GM19239 (cell line): Measurements from ENCODE around the gene F5.
"Not testable (repeated sequence)": the region's sequence is repeated elsewhere in the genome, so short reads cannot be mapped to it uniquely, and the experiment has no call there.

Source experiments
- DNase-seq: peaks from one replicate; pipeline ENCODE4 v3.0.0; 2011; ENCODE audit warnings: low spot score; ENCODE audit not compliant: insufficient read length
- FAIRE-seq: peaks from 2 replicates; lab custom pipeline; 2011; peaks lifted over from hg19 to GRCh38; lab: Jason Lieb, UNC

The F5 gene

DNA sequence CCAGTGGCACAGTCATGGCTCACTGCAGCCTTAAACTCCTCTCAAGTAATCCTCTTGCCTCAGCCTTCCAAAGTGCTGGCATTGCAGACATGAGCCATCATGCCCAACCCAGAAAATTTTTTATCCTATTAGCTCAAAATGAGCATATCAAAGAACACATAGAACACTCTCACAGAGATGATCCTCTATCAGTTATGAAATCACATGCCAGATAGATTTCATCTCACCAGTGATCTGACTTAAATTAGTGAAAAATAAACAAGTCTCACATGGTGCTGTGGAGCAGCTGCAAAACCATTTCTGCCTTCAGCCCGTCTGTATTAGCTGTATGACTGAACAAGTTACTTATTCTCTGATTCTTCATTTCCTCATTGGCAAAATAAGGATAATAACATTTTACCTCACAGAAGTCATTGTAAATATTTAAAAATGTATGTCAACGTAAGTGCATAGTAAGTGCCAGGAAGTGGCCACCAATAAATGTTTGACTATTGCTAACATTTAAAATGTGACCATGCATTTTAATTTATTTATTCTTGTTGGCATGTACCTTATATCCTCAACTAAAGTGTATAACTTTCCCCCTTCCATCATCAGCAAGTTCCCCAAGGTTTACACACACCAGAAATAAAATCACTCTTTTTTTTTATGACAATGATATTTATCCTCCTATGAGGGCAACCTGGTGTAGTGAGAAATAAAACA is 71.6 kb downstream of the F5 start:
- DNase-seq (no peak), FAIRE-seq (no peak)

GRCh38 chr1:169513208-169513607 is 73.1 kb downstream of the F5 start:
- FAIRE-seq (no peak), DNase-seq (no peak)

- no peak for DNase-seq
These were observed 74.8 kb downstream of the F5 start for GRCh38 chr1:169511316-169512005.

GRCh38 chr1:169510060-169510459 is 76.2 kb downstream of the F5 start:
- no peak for FAIRE-seq
- DNase-seq, result no peak

More at GRCh38 chr1:169511316-169512005, 74.8 kb downstream of the F5 start:
- FAIRE-seq, result no peak

DNA sequence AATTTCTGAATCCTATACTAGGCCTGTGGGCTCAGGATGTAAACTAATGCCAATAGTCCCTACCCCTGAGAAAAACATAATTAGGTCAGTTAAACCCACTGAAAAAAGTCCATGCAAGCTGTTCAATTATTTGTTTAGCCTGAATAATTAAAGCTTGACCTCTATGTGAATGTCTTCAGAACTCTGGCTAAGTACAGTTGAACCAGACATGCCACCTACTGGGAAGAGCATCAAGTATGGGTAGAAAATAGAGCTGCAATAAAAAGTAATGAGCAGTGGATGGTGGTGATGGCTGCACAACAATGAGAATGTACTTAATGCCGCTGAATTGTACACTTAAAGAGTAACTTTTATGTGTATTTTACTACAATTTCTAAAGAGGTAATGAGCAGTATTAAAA is 76.9 kb downstream of the F5 start:
- FAIRE-seq (no peak), DNase-seq (no peak)

DNA sequence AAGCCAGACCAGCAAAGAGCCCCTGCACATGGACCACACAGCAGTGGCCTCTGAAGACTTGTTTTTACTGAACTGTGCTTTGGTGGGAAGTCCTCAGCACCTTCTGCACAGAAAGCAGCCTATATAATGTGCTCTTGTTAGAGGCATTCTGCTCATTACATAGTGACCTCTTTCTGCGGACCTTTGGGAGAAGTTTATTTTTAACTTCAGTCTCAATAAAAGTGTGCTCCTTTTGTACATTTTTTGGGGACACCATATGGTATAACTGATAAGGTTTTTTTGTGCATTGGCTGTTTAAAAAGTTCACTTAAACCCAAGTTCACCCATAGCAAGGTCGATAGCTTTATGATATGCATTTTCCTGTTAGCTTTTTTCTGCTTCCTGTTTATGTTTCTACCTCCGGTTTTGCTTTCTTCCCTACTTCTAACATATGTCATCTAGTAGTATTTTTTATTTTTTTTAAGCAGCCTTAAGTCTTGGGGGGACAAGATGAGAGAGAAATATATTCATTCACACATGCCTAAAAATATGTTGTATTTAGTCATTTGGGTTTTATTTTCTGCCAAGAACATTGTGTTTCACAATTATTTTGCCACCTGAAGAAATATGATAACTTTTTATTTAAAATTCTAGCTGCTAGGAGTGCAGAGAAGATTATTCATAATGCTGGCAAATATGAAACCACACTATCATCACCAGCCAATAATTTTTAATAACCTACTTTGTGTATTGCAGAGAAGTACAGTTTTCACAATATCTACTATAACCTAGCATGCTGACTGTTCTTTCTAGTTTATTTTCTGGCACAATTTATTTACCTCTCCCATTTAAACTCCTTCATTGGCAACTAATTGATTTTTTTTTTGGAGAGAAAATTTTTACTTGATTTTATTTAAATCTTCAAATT is 77.6 kb downstream of the F5 start:
- FAIRE-seq, result no peak
- no peak for DNase-seq

DNA sequence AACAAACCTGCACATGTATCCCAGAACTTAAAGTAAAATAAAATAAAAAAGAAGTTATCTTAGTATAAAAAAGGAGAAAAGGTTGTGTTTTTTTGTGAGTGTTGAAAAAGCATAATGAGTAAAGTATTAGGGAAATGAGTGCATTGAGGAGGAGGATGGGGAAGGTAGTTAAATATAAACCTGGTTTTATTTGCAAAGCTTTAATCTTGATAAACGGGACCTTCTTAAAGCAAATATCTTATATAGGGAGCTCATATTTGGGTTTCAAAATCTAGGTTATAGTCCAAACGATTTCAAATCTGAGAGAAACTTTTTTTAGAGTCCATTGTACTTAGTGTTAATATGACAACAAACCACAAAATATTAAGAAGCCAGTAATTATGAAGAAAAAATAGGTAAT is 78.9 kb downstream of the F5 start:
- no peak for FAIRE-seq

GRCh38 chr1:169503601-169504000 is 82.7 kb downstream of the F5 start:
- not testable (repeated sequence) for DNase-seq, FAIRE-seq

More for the DNA sequence above, 78.9 kb downstream of the F5 start:
- DNase-seq, result no peak

DNA sequence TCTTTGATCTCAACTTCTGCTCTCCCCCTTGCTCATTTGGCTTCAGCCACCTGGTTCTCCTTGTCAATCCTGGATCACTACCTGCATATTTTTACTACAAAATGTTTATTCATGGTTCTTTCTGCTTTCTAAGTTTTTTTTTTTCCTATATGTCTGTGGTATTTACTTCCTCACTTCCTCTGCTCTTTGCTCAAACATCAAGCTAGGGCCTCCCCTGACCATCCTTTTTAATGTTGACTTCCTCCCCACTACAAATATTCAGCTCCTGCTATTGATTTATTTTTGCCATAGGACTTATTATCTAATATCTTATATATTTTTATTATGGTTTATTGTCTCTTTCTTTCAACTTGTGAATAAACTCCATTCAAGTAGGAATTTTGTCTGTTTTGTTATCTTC is 86.5 kb downstream of the F5 start:
- FAIRE-seq, result no peak
- no peak for DNase-seq

GRCh38 chr1:169497317-169497716 is 89.0 kb downstream of the F5 start:
- DNase-seq, result no peak
- FAIRE-seq, result no peak

GRCh38 chr1:169495916-169496315 is 90.4 kb downstream of the F5 start:
- DNase-seq (no peak), FAIRE-seq (no peak)

- DNase-seq, result no peak
- peak; percentile 64 for FAIRE-seq
These were observed 91.1 kb downstream of the F5 start for GRCh38 chr1:169495046-169495775.

DNA sequence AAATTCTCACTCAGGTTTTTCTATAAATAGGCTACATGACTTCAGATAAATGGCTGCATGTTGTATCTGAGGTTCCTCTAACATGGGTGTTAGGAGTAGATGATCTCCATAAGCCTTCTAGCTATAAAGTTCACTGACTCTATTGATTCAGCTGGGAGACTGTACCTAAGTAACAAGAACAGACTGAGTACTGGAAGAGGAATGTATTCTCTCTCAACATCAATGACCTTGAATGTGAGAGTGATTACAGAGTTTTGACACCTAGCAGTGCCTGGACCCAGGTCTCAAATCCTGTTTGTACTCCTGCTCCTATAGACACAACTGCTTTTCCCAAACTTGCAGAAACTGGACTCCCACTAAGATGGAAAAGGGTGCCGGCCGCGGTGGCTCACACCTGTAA is 91.9 kb downstream of the F5 start:
- no peak for DNase-seq
- FAIRE-seq, result no peak

- FAIRE-seq (no peak), DNase-seq (no peak)
These were observed 93.0 kb downstream of the F5 start for GRCh38 chr1:169493251-169493650.

- DNase-seq, result no peak
- FAIRE-seq, result peak; percentile 86
These were observed 94.4 kb downstream of the F5 start for GRCh38 chr1:169491845-169492281.

DNA sequence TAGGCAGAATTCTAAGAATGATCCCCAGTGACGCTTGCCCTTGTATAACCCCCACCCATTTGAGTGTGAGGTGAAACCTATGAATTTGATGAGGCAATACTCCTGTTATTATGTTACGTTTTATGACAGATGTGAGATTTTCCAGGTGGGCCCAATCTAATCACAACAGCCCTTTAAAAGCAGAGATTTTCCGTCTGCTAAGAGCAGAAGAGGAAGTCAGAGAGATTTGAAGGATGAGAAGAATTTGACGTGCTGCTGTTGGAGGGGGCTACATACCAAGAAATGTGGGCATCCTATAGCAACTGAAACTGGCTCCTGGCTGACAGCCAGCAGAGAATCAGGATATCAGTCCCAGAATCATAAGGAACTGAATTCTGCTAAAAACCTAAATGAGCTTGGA is 98.1 kb downstream of the F5 start:
- no peak for DNase-seq
- FAIRE-seq, result no peak

DNA sequence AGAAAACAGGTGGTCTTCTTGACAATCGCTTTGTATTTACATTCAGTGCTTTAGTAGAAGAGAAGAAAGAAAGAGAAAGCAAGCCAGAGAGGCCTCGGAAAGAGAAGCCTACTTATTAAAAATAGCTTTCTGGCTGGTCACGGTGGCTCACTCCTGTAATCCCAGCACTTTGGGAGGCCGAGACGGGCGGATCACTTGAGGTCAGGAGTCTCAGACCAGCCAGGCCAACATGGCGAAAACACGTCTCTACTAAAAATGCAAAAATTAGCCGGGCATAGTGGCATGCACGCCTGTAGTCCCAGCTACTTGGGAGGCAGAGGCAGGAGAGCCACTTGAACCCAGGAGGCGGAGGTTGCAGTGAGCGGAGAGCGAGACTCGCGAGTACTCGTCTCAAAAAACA is 98.7 kb downstream of the F5 start:
- FAIRE-seq (no peak), DNase-seq (no peak)

GRCh38 chr1:169487133-169487532 is 99.1 kb downstream of the F5 start:
- FAIRE-seq, result peak; percentile 11
- DNase-seq, result no peak

DNA sequence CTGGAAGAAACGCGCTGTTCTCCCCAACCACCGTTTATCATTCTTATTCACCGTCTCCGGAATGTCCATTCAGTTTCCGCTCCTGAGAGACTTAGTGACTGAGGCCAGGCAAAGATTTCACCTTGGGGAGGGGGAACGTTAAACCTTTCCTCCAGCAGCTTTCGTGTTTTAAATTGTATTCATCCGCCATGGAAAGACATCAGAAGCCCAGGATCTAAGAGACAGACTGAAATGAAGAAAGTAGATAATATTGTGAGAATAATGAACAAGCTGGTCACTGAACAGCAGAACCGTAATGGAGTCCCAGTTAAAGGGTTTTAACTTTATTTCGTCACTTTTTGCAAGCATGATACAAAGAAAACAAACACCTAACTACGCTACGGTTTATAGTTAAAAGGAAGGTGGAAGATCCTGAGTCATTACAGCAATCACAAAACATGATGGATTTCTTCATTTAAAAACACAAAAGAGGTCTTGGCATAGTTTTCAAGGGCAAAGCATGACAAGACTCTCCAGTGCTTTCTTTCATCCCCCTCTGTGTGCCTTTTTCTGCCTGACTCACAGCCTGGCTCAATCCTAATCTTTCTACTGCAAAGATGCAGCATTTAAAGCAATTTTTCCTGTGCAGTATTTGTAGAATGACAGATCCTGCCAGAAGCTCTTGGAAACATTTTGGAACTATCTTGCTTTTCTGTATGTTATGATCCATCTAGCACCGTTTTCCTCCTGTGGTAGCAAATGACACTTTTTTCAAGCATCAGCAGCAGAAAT is 99.8 kb downstream of the F5 start:
- no peak for DNase-seq
- peak; percentile 26 for FAIRE-seq
